Measurements from ENCODE around the gene FAM118A.

DNA sequence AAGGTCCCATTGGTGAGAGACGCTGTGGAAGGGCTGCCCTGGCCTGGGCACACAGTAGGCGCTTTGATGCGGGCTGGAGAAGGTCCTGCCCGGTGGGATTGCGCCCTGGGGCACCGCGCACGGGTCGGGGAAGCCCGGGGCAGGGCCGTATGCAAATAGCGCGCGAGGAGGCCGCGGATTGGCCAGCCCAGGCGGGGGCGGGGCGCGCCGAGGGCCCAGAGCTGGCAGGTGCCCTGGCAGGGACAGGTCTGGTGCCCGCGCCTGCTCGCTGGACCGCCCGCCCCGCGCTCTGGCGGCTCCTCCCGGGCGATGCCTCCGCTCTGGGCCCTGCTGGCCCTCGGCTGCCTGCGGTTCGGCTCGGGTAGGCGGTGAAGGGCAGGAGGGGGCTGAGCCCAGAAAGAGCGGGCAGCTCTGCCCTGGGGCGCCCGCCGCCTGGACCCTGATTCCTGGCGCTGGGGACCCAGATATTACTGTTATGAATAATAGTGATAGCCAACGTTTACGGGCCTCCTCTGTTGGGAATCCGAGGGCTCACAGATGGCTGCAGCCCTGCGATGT, 24.9 kb upstream of the FAM118A start, which contains the start of gene UPK3A:
- TF ChIP-seq, protein P1, sequence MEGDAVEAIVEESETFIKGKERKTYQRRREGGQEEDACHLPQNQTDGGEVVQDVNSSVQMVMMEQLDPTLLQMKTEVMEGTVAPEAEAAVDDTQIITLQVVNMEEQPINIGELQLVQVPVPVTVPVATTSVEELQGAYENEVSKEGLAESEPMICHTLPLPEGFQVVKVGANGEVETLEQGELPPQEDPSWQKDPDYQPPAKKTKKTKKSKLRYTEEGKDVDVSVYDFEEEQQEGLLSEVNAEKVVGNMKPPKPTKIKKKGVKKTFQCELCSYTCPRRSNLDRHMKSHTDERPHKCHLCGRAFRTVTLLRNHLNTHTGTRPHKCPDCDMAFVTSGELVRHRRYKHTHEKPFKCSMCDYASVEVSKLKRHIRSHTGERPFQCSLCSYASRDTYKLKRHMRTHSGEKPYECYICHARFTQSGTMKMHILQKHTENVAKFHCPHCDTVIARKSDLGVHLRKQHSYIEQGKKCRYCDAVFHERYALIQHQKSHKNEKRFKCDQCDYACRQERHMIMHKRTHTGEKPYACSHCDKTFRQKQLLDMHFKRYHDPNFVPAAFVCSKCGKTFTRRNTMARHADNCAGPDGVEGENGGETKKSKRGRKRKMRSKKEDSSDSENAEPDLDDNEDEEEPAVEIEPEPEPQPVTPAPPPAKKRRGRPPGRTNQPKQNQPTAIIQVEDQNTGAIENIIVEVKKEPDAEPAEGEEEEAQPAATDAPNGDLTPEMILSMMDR (optimal IDR thresholded peaks at IDR 0.05 in 1 of 3, IDR thresholded peaks at IDR 0.05 in 1 of 3, conservative IDR thresholded peaks at IDR 0.05 in 1 of 3; ENCODE audit: extremely low read depth in 1 of 3, insufficient read depth in 2 of 3, low read length in 3 of 3) = no peak
- no peak for TF ChIP-seq EZH2 (IDR thresholded peaks at IDR 0.05; ENCODE audit: low read length)

Measured in keratinocyte (primary cell).